Stimulated activated CD8-positive, alpha-beta memory T cell treated with anti-CD3 and anti-CD28 coated beads, Interleukin-12 subunit alpha, Interleukin-12 subunit beta, amount 100 ng/mL, for 24 hours (primary cell): ENCODE results near the gene OR1E2.
"Not testable (repeated sequence)": the region's sequence is repeated elsewhere in the genome, so short reads cannot be mapped to it uniquely, and the experiment has no call there.

Experiments
- DNase-seq: peaks from one replicate; pipeline ENCODE4 v3.0.0-alpha.2; 2020; ENCODE audit errors: extremely low read depth

The OR1E2 gene

DNA sequence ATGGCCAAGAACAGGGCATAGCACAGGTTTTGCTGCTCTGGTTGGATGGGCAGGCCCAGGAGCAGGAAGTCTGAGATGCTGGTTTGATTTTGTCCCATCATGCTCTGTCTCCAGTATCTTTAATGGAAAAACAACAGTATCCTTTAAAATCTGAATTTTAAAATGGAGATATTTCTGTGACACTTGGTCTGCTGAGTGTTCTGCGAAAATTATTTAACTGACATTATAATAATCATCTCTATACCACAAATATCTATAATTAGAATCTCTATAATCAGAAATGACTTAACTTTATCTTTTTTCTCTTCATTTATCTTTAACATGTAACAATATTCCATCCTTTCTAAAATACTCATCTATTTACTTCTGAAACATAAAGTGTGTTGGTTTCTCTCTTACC is 35.3 kb downstream of the OR1E2 start, which contains the start of gene OR1E1:
Gene OR1E1, minus strand, starts transcription at position 101 of the 400 bp plus-strand sequence. Its CDS starts 0 bp downstream, at position 101.
- DNase-seq: no peak

DNA sequence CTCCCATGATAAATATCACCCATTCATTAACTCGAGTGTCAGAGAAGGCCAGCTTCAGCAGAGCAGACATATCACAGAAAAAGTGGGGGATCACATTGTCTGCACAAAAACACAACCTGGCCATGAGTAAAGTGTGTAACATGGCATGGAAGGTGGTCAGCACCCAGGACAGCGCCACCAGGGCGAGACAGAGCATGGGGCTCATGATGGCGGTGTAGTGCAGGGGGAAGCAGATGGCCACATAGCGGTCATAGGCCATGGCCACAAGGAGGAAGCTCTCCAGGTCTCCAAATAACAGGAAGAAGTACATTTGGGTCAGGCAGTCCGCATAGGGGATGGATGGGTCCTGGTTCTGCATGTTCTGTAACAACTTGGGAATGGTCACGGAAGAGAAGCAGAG is 35.8 kb downstream of the OR1E2 start:
- not testable (repeated sequence) for DNase-seq

DNA sequence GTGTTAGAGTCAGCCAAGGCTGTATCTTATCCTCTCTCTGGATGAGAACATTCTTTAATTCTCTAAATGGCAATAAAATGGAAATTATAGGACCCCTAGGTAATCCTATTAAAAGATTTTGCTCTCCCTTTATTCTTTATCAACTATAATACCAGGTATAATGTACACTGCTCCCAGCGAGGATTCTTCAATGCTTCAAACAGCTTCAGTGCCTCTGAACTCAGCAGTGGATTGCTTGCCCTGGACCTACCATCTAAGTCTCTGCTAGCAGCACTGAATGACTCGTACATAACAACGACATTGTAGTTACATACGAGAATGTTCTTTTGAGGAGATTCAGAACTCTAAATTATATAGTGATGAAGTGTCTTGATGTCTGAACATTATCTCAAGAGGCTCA is 43.9 kb downstream of the OR1E2 start:
- DNase-seq: no peak

DNA sequence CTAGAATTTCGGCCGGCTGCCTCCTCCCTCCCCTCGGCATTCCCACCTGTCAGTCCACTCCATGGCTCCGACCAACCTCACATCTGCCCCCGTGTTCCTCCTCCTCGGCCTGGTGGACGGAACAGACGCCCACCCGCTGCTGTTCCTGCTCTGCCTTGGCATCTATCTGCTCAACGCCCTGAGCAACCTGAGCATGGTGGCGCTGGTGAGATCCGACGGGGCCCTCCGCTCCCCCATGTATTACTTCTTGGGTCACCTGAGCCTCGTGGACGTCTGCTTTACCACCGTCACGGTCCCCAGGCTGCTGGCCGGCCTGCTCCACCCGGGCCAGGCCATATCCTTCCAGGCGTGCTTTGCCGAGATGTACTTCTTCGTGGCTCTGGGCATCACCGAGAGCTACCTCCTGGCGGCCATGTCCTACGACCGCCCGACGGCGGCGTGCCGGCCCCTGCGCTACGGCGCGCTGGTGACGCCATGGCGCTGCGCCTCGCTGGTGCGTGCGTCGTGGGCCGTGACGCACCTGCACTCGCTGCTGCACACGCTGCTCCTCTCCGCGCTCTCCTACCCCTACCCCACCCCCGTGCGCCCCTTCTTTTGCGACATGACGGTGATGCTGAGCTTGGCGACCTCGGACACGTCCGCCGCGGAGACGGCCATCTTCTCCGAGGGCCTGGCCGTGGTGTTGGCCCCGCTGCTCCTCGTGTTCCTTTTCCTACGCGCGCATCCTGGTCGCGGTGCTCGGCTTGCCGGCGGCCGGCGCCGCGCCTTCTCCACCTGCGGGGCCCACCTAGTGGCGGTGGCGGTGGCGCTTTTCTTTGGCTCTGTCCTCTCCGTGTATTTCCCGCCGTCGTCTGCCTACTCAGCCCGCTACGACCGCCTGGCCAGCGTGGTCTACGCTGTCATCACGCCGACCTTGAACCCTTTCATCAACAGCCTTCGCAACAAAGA is 47.5 kb downstream of the OR1E2 start, which contains the start of gene OR3A2:
Gene OR3A2, minus strand, starts transcription at position 440 of the 948 bp plus-strand sequence.
- DNase-seq: no peak
